HepG2 (cell line): Measurements from ENCODE around the gene MEAF6. TPM values are rescaled to one million over a fixed set of nuclear protein-coding genes. Genes with fewer than 3 reads are reported as not detected.

Experiments used
- ATAC-seq: fragments of 200-7000 bp; cut with Tn5 transposase; 3 replicates; pipeline ENCODE4 v1.9.1; 2020; ENCODE audit warnings: mild to moderate bottlenecking, moderate library complexity
- BruUV-seq: library from RNA; stranded (reverse); fragments of 400-500 nt; replicated peaks from 2 replicates; lab custom pipeline; 2021; lab: Mats Ljungman, UMichigan
- CTCF ChIA-PET: fragments of 300-600 bp; formaldehyde crosslinking; extraction: SDS; loops from one replicate; lab custom pipeline; 2021; ENCODE audit warnings: low total read pairs, inconsistent platforms, low intra/inter-chr PET ratio; lab: Yijun Ruan, JAX
- POLR2A ChIA-PET: fragments of 350-600 bp; sonication (Branson Sonifier 250); formaldehyde crosslinking; loops from one replicate; lab custom pipeline; 2020; ENCODE audit warnings: antibody characterized with exemption, inconsistent platforms; lab: Yijun Ruan, JAX
- DNase-seq: peaks from one replicate; pipeline ENCODE4 v3.0.0-alpha.2; 2015; ENCODE audit warnings: low spot score
- FAIRE-seq: peaks from 3 replicates; lab custom pipeline; 2011; peaks lifted over from hg19 to GRCh38; lab: Jason Lieb, UNC
- H2AFZ ChIP-seq: one replicate; pipeline ENCODE4 v1.6.1; 2011; ENCODE audit warnings: low read length, inconsistent platforms
- H3K27ac ChIP-seq: fragments of 300-600 bp; 3 replicates; pipeline ENCODE4 v1.8.0; 2011; ENCODE audit warnings: mixed run types, mild to moderate bottlenecking, mixed read lengths, low read length, inconsistent platforms; ENCODE audit not compliant: insufficient read depth; ENCODE audit errors: extremely low read length
- H3K27me3 ChIP-seq, 2 experiments: fragments of 200-600 bp in 1 of 2; 2 replicates in 1 of 2; 3 replicates in 1 of 2; pipeline versions ENCODE4 v1.6.0 to v1.8.0; 2011; ENCODE audit warnings: low read length in 2 of 2, mild to moderate bottlenecking in 2 of 2, moderate library complexity in 2 of 2, inconsistent platforms in 1 of 2; ENCODE audit not compliant: insufficient read depth in 2 of 2, control insufficient read depth in 1 of 2
- H3K36me3 ChIP-seq, 2 experiments: fragments of 200-600 bp in 1 of 2; replicated peaks in 1 of 2; 2 replicates in 1 of 2; 3 replicates in 1 of 2; pipeline versions ENCODE4 v1.5.1 to v1.8.0; 2011; ENCODE audit warnings: low read length in 2 of 2, inconsistent platforms in 1 of 2; ENCODE audit not compliant: insufficient read depth in 2 of 2, control insufficient read depth in 1 of 2
- H3K4me1 ChIP-seq: 2 replicates; pipeline ENCODE4 v1.5.1; 2012; ENCODE audit warnings: low read length, inconsistent platforms; ENCODE audit not compliant: insufficient read depth
- H3K4me2 ChIP-seq: 2 replicates; pipeline ENCODE4 v1.6.0; 2011; ENCODE audit warnings: low read depth, low read length, inconsistent platforms
- H3K4me3 ChIP-seq, 3 experiments: fragments of 200-600 bp in 1 of 3; sonication (generic), shearing (Covaris generic) in 1 of 3; replicated peaks in 1 of 3; 2 replicates each; pipeline ENCODE4 v1.5.1; 2011 to 2016; ENCODE audit warnings: low read length in 3 of 3, inconsistent platforms in 2 of 3, low read depth in 2 of 3, mild to moderate bottlenecking in 2 of 3, control low read depth in 1 of 3, mixed read lengths in 1 of 3; ENCODE audit not compliant: insufficient read depth in 1 of 3
- H3K79me2 ChIP-seq: one replicate; pipeline ENCODE4 v1.6.1; 2011; ENCODE audit warnings: low read length, inconsistent platforms; ENCODE audit not compliant: insufficient read depth
- H3K9ac ChIP-seq: 2 replicates; pipeline ENCODE4 v1.6.0; 2011; ENCODE audit warnings: mild to moderate bottlenecking, low read depth, low read length, inconsistent platforms; ENCODE audit not compliant: insufficient read depth
- H3K9me3 ChIP-seq: 2 replicates; pipeline ENCODE4 v1.5.1; 2012; ENCODE audit warnings: mild to moderate bottlenecking, low read length
- H4K20me1 ChIP-seq: 2 replicates; pipeline ENCODE4 v1.6.0; 2011; ENCODE audit warnings: inconsistent platforms, mild to moderate bottlenecking, low read length, moderate library complexity; ENCODE audit not compliant: insufficient read depth
- ATF7-NPFF ChIP-seq: sonication (generic); formaldehyde crosslinking; IDR thresholded peaks from 2 replicates; pipeline ENCODE4 v1.8.1; 2023; ENCODE audit warnings: mild to moderate bottlenecking, low read depth, missing genetic modification reagents, moderate library complexity
- CERS6 ChIP-seq: sonication (generic); formaldehyde crosslinking; IDR thresholded peaks from 2 replicates; pipeline ENCODE4 v1.5.0; 2020; ENCODE audit warnings: missing genetic modification reagents
- EZH2 ChIP-seq: conservative IDR thresholded peaks from 2 replicates; pipeline ENCODE4 v1.6.1; 2012; ENCODE audit warnings: mild to moderate bottlenecking, low read depth, low read length, moderate library complexity
- HDAC2 ChIP-seq: sonication (generic); formaldehyde crosslinking; IDR thresholded peaks from 2 replicates; pipeline ENCODE4 v1.4.0; 2020; ENCODE audit warnings: missing genetic modification reagents
- KLF15 ChIP-seq: sonication (generic); formaldehyde crosslinking; IDR thresholded peaks from 2 replicates; pipeline ENCODE4 v1.8.1; 2023; ENCODE audit warnings: borderline replicate concordance, mild to moderate bottlenecking, inconsistent platforms, missing genetic modification reagents, mixed read lengths
- MYC ChIP-seq: sonication (generic); formaldehyde crosslinking; IDR thresholded peaks from 2 replicates; pipeline ENCODE4 v1.9.0; 2021; ENCODE audit warnings: missing genetic modification reagents, borderline replicate concordance
- PRDM10 ChIP-seq: sonication (generic); formaldehyde crosslinking; IDR thresholded peaks from 2 replicates; pipeline ENCODE4 v1.4.0; 2020; ENCODE audit warnings: low read depth, missing genetic modification reagents
- ZEB1 ChIP-seq: IDR thresholded peaks from 2 replicates; pipeline ENCODE4 v1.6.1; 2012; ENCODE audit warnings: mild to moderate bottlenecking, low read depth, inconsistent platforms; ENCODE audit not compliant: insufficient replicate concordance
- ZNF292 ChIP-seq: sonication (generic); formaldehyde crosslinking; IDR thresholded peaks from 2 replicates; pipeline ENCODE4 v1.8.1; 2022; ENCODE audit warnings: mild to moderate bottlenecking, low read depth, missing genetic modification reagents, borderline replicate concordance
- ZNF446 ChIP-seq: sonication (generic); formaldehyde crosslinking; IDR thresholded peaks from 2 replicates; pipeline ENCODE4 v1.5.0; 2020; ENCODE audit warnings: mild to moderate bottlenecking, missing genetic modification reagents
- ZNF777 ChIP-seq: sonication (generic); formaldehyde crosslinking; IDR thresholded peaks from 2 replicates; pipeline ENCODE4 v1.4.0; 2020; ENCODE audit warnings: missing genetic modification reagents
- ZNF782 ChIP-seq: sonication (generic); formaldehyde crosslinking; IDR thresholded peaks from 2 replicates; pipeline ENCODE4 v1.4.0; 2020; ENCODE audit warnings: missing genetic modification reagents, mild to moderate bottlenecking, borderline replicate concordance
- ZNF891 ChIP-seq: sonication (generic); formaldehyde crosslinking; IDR thresholded peaks from 2 replicates; pipeline ENCODE4 v1.5.0; 2020; ENCODE audit warnings: mild to moderate bottlenecking, missing genetic modification reagents
- WGBS: methylation state at CpG from one replicate; pipeline ENCODE4 v1.1.6; 2017; ENCODE audit warnings: low lambda C conversion rate; 5-methylcytosine and 5-hydroxymethylcytosine counted together
- in situ Hi-C: cut with HindIII; loops from 2 replicates; pipeline ENCODE4 v1.10.0; 2017; ENCODE audit warnings: low pct_unique_long_range_greater_than_20kb; ENCODE audit not compliant: extremely low pct_ligation_motif_present
- intact Hi-C: fragments of 100-400 bp; cut with micrococcal nuclease; formaldehyde crosslinking; loops from one replicate; pipeline ENCODE4 v1.10.0; 2022; ENCODE audit not compliant: unreplicated experiment
- polyA plus RNA-seq, 8 experiments: library from polyadenylated mRNA; depleted of rRNA in 3 of 8; stranded (reverse) in 7 of 8; unstranded in 1 of 8; fragments of >200 nt; fragmentation: Illumina TruSeq in 4 of 8; extraction: Trizol in 4 of 8; gene quantifications; 2 replicates each; pipeline versions ENCODE4 v1.2.1 to v1.2.3, GENCODE V29; 2011 to 2016; ENCODE audit warnings: low read depth in 4 of 8, missing spikeins in 1 of 8, mixed read lengths in 1 of 8; ENCODE audit not compliant: insufficient read depth in 1 of 8
- total RNA-seq, 5 experiments: library from RNA; depleted of rRNA; stranded (reverse); fragments of >200 nt; fragmentation: Illumina TruSeq; extraction: Trizol; gene quantifications; 2 replicates each; pipeline ENCODE4 v1.2.3, GENCODE V29; 2016; ENCODE audit warnings: low read depth in 1 of 5
- TF ChIP-seq, protein P1 (sequence below): sonication (generic); formaldehyde crosslinking; IDR thresholded peaks from 2 replicates; pipeline ENCODE4 v1.5.0; 2020; ENCODE audit warnings: mild to moderate bottlenecking, low read depth, missing genetic modification reagents, borderline replicate concordance

The MEAF6 gene
- total and polyA plus RNA-seq, 2 of the 13 experiments (the other 11 are each of a cell fraction or from before 2014, with no cell fraction given), result 29.5 to 45.6 TPM

GRCh38 chr1:37468037-37468436 lies 46.5 kb downstream of the MEAF6 start:
- no peak for FAIRE-seq
- Histone ChIP-seq H3K4me2 (no peak overlapping the region), H3K27me3 (no peaks in the 10 kb centered on the region), H4K20me1 (no peaks in the 10 kb centered on the region), H3K9ac (no peak overlapping the region), H3K36me3 (no peaks in the 10 kb centered on the region), H2AFZ (no peak overlapping the region), H3K9me3 (no peaks in the 10 kb centered on the region), H3K79me2 (no peaks in the 10 kb centered on the region), H3K4me3 (no peak overlapping the region), H3K4me1 (peaks cover 56% of the 10 kb centered on the region), H3K27ac (no peak overlapping the region)
- no TSS peak for BruUV-seq
- in situ Hi-C loops (no loop called here), intact Hi-C loops (no loop called here)
- ChIA-PET POLR2A (interaction anchor here (1.2 to 2.1 kb wide), 2 partner anchors 9 to 12 kb away, joined by 3 to 7 read pairs; no protein-coding TSS in a partner anchor), CTCF (no interaction called here)
- TF ChIP-seq, protein P1, sequence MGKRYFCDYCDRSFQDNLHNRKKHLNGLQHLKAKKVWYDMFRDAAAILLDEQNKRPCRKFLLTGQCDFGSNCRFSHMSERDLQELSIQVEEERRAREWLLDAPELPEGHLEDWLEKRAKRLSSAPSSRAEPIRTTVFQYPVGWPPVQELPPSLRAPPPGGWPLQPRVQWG (CRISPR knock-in tag), result no peak
- TF ChIP-seq ZNF777 (no peak), ZNF446 (CRISPR knock-in tag) (no peak), ZNF891 (no peak), ZEB1 (no peak), HDAC2 (CRISPR knock-in tag) (no peak), ATF7-NPFF (CRISPR knock-in tag) (no peak), KLF15 (CRISPR knock-in tag) (no peak), MYC (no peak), EZH2 (no peak), CERS6 (CRISPR knock-in tag) (no peak), ZNF292 (CRISPR knock-in tag) (no peak), PRDM10 (CRISPR knock-in tag) (no peak), ZNF782 (CRISPR knock-in tag) (no peak)
- DNase-seq, result no peak
- ATAC-seq, result no peak
- 62% methylated on average over 5 of the region's 5 CpGs for WGBS
